ENCODE data around the gene PIAS1.

PIAS1 gene

DNA sequence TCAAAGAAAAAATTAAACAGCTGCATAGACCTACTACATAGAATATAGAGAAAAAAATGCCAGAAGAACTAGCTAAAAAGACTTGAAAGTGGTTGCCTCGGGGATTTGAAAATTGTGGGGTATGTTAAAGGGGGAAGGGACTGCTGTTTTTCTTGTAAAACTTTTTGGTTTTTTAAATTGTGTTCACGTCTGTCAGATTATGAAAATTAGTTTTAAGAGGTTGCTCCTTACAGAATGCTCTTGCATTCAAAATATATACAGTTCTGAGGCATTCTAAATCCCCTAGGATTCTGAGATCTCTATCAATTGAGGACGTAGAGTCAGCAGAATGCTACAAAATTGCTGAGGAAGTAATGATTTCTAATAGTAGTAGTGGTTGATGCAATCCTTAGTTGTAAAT lies 28.6 kb downstream of the PIAS1 start:
- no peak for TF ChIP-seq CTCF (conservative IDR thresholded peaks at IDR 0.05; ENCODE audit: low read depth, low read length)
- Histone ChIP-seq H3K9ac (no peak overlapping the region), H3K4me1 (ENCODE audit: low read depth, poor library complexity, severe bottlenecking) (peaks cover 6% of the 10 kb centered on the region), H3K27ac (no peak overlapping the region), H3K4me2 (no peak overlapping the region), H3K27me3 (ENCODE audit: insufficient read depth, low read depth) (no peaks in the 10 kb centered on the region), H3K79me2 (ENCODE audit: insufficient read depth, low read depth) (peaks cover 76% of the 10 kb centered on the region), H3K36me3 (ENCODE audit: insufficient read depth) (no peaks in the 10 kb centered on the region), H2AFZ (ENCODE audit: low read depth) (no peak overlapping the region), H4K20me1 (ENCODE audit: insufficient read depth) (no peaks in the 10 kb centered on the region), H3K4me3 (IDR thresholded peaks at IDR 0.05; ENCODE audit: insufficient read depth, low read depth, low read length) (no peak overlapping the region)

DNA sequence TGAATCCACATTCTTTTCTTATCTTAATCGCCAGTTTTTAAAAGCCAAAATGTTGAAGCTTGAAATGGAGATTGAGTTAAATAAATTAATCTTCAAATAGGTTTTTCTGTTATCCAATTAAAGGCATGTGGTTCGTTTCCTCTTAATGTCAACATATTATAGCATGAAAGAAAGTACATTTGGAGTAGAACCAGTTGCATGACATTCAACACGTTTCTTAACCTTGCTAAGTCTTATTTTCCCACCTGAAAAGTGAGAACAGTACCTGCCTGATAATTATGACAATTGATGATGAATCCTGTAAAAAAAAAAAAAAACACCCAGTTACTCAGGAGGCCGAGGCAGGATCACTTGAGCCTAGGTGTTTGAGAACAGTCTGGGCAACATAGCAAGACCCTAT lies 29.3 kb downstream of the PIAS1 start:
- Histone ChIP-seq H3K27me3 (ENCODE audit: insufficient read depth, low read depth) (no peaks in the 10 kb centered on the region), H3K27ac (no peak overlapping the region), H3K4me2 (no peak overlapping the region), H3K4me3 (IDR thresholded peaks at IDR 0.05; ENCODE audit: insufficient read depth, low read depth, low read length) (no peak overlapping the region), H3K4me1 (ENCODE audit: low read depth, poor library complexity, severe bottlenecking) (peaks cover 6% of the 10 kb centered on the region), H2AFZ (ENCODE audit: low read depth) (no peak overlapping the region), H3K36me3 (ENCODE audit: insufficient read depth) (no peaks in the 10 kb centered on the region), H3K79me2 (ENCODE audit: insufficient read depth, low read depth) (peaks cover 72% of the 10 kb centered on the region), H4K20me1 (ENCODE audit: insufficient read depth) (no peaks in the 10 kb centered on the region), H3K9ac (no peak overlapping the region)
- no peak for TF ChIP-seq CTCF (conservative IDR thresholded peaks at IDR 0.05; ENCODE audit: low read depth, low read length)

DNA sequence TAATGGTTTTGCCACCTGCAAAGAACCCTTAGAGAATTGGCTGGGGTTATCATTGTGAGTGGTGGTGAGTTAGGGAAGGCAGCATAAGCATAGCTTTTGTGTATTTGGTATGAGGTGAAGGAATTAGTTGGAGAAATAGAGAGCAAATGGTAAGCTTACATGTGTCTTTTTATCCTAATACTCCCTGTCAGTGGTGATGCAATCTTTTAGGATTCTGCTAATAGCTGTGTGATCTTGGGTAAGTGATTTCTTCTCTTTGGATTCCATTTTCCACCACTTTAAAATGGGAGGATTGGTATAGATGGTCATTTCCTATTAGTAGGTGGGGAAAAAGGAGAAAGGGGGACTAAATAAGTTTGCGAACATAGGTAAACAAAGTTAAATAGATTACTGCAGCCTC lies 30.9 kb downstream of the PIAS1 start:
- Histone ChIP-seq H3K27ac (no peak overlapping the region), H3K4me3 (IDR thresholded peaks at IDR 0.05; ENCODE audit: insufficient read depth, low read depth, low read length) (no peak overlapping the region), H3K79me2 (ENCODE audit: insufficient read depth, low read depth) (peaks cover 61% of the 10 kb centered on the region), H4K20me1 (ENCODE audit: insufficient read depth) (no peaks in the 10 kb centered on the region), H2AFZ (ENCODE audit: low read depth) (no peak overlapping the region), H3K36me3 (ENCODE audit: insufficient read depth) (no peaks in the 10 kb centered on the region), H3K4me1 (ENCODE audit: low read depth, poor library complexity, severe bottlenecking) (peaks cover 6% of the 10 kb centered on the region), H3K9ac (no peak overlapping the region), H3K27me3 (ENCODE audit: insufficient read depth, low read depth) (no peaks in the 10 kb centered on the region), H3K4me2 (no peak overlapping the region)
- no peak for TF ChIP-seq CTCF (conservative IDR thresholded peaks at IDR 0.05; ENCODE audit: low read depth, low read length)

- Histone ChIP-seq H3K79me2 (ENCODE audit: insufficient read depth, low read depth) (peaks cover 16% of the 10 kb centered on the region; the same call in 1 of the 2 replicates), H3K36me3 (ENCODE audit: insufficient read depth) (no peaks in the 10 kb centered on the region; the same call in 1 of the 2 replicates)
These were observed 37.6 kb downstream of the PIAS1 start for GRCh38 chr15:68091743-68092142.

More at GRCh38 chr15:68091743-68092142, 37.6 kb downstream of the PIAS1 start:
- H3K27ac ChIP-seq: no peak overlapping the region
- no peaks in the 10 kb centered on the region for H3K27me3 ChIP-seq (ENCODE audit: insufficient read depth, low read depth)
- no peak overlapping the region for H3K9ac ChIP-seq
- H4K20me1 ChIP-seq (ENCODE audit: insufficient read depth): no peaks in the 10 kb centered on the region
- H3K4me2 ChIP-seq: no peak overlapping the region
- no peak for TF ChIP-seq CTCF (conservative IDR thresholded peaks at IDR 0.05; ENCODE audit: low read depth, low read length)
- no peak overlapping the region for H3K4me3 ChIP-seq (IDR thresholded peaks at IDR 0.05; ENCODE audit: insufficient read depth, low read depth, low read length)
- no peak overlapping the region for H2AFZ ChIP-seq (ENCODE audit: low read depth)
- H3K4me1 ChIP-seq (ENCODE audit: low read depth, poor library complexity, severe bottlenecking): no peaks in the 10 kb centered on the region
